HepG2 (cell line): ENCODE data around the gene NTN4. TPM values are rescaled to one million over a fixed set of nuclear protein-coding genes. Genes with fewer than 3 reads are reported as not detected.

Source experiments
- AGO2 ChIP-seq: fragments of 200-400 bp; formaldehyde crosslinking; optimal IDR thresholded peaks from 2 replicates; pipeline ENCODE3; 2017; ENCODE audit warnings: mild to moderate bottlenecking, low read depth, low read length, moderate library complexity
- CHD2 ChIP-seq: IDR thresholded peaks from 2 replicates; pipeline ENCODE4 v1.6.1; 2011; ENCODE audit warnings: low read depth, low read length, improper control_type of control experiment
- ESRRA ChIP-seq: sonication (generic); formaldehyde crosslinking; IDR thresholded peaks from 2 replicates; pipeline ENCODE4 v1.5.1; 2020; ENCODE audit warnings: mild to moderate bottlenecking, low read depth, missing genetic modification reagents
- HOXA9 ChIP-seq: sonication (generic); formaldehyde crosslinking; IDR thresholded peaks from 2 replicates; pipeline ENCODE4 v1.8.1; 2022; ENCODE audit warnings: missing genetic modification reagents, mild to moderate bottlenecking, moderate library complexity, borderline replicate concordance
- KDM5B ChIP-seq: sonication (generic); formaldehyde crosslinking; IDR thresholded peaks from 2 replicates; pipeline ENCODE4 v1.4.0; 2020; ENCODE audit warnings: missing genetic modification reagents, mild to moderate bottlenecking, borderline replicate concordance
- MAZ ChIP-seq, 2 experiments: sonication (generic) in 1 of 2; formaldehyde crosslinking in 1 of 2; IDR thresholded peaks; 2 replicates each; pipeline versions ENCODE4 v1.5.0 to v1.6.1; 2012 to 2020; ENCODE audit warnings: low read depth in 2 of 2, mild to moderate bottlenecking in 2 of 2, borderline replicate concordance in 1 of 2, improper control_type of control experiment in 1 of 2, low read length in 1 of 2, missing genetic modification reagents in 1 of 2, moderate library complexity in 1 of 2
- MYC ChIP-seq: sonication (generic); formaldehyde crosslinking; IDR thresholded peaks from 2 replicates; pipeline ENCODE4 v1.9.0; 2021; ENCODE audit warnings: missing genetic modification reagents, borderline replicate concordance
- NCOA1 ChIP-seq: sonication (generic); formaldehyde crosslinking; IDR thresholded peaks from 2 replicates; pipeline ENCODE4 v1.9.0; 2021; ENCODE audit warnings: missing genetic modification reagents
- NKX3-1 ChIP-seq: sonication (generic); formaldehyde crosslinking; IDR thresholded peaks from 2 replicates; pipeline ENCODE4 v1.5.0; 2020; ENCODE audit warnings: missing genetic modification reagents
- ONECUT2 ChIP-seq: sonication (generic); formaldehyde crosslinking; IDR thresholded peaks from 2 replicates; pipeline ENCODE4 v1.4.0; 2020; ENCODE audit warnings: missing genetic modification reagents
- PATZ1 ChIP-seq: sonication (generic); formaldehyde crosslinking; IDR thresholded peaks from 2 replicates; pipeline ENCODE4 v1.4.0; 2020; ENCODE audit warnings: missing genetic modification reagents
- RBFOX2 ChIP-seq: fragments of 200-400 bp; formaldehyde crosslinking; IDR thresholded peaks from 2 replicates; pipeline ENCODE4 v1.6.1; 2017; ENCODE audit warnings: low read depth, mild to moderate bottlenecking, low read length
- RFXAP ChIP-seq: sonication (generic); formaldehyde crosslinking; IDR thresholded peaks from 2 replicates; pipeline ENCODE4 v1.4.0; 2020; ENCODE audit warnings: missing genetic modification reagents, borderline replicate concordance
- UBTF ChIP-seq: sonication (generic); formaldehyde crosslinking; IDR thresholded peaks from 2 replicates; pipeline ENCODE4 v1.4.0; 2020; ENCODE audit warnings: mild to moderate bottlenecking, missing genetic modification reagents
- ZBTB14 ChIP-seq: sonication (generic); formaldehyde crosslinking; IDR thresholded peaks from 2 replicates; pipeline ENCODE4 v1.4.0; 2020; ENCODE audit warnings: missing genetic modification reagents
- ZBTB20 ChIP-seq: sonication (generic); formaldehyde crosslinking; IDR thresholded peaks from 2 replicates; pipeline ENCODE4 v1.8.1; 2023; ENCODE audit warnings: missing genetic modification reagents, low read depth, mild to moderate bottlenecking, borderline replicate concordance
- ZFP91 ChIP-seq: sonication (generic); formaldehyde crosslinking; IDR thresholded peaks from 2 replicates; pipeline ENCODE4 v1.9.0; 2022; ENCODE audit warnings: missing genetic modification reagents, mild to moderate bottlenecking, borderline replicate concordance
- ZSCAN29 ChIP-seq: sonication (generic); formaldehyde crosslinking; conservative IDR thresholded peaks from 2 replicates; pipeline ENCODE4 v1.4.0; 2020; ENCODE audit warnings: mild to moderate bottlenecking, missing genetic modification reagents
- polyA plus RNA-seq, 8 experiments: library from polyadenylated mRNA; depleted of rRNA in 3 of 8; stranded (reverse) in 7 of 8; unstranded in 1 of 8; fragments of >200 nt; fragmentation: Illumina TruSeq in 4 of 8; extraction: Trizol in 4 of 8; gene quantifications; 2 replicates each; pipeline versions ENCODE4 v1.2.1 to v1.2.3, GENCODE V29; 2011 to 2016; ENCODE audit warnings: low read depth in 4 of 8, missing spikeins in 1 of 8, mixed read lengths in 1 of 8; ENCODE audit not compliant: insufficient read depth in 1 of 8
- total RNA-seq, 5 experiments: library from RNA; depleted of rRNA; stranded (reverse); fragments of >200 nt; fragmentation: Illumina TruSeq; extraction: Trizol; gene quantifications; 2 replicates each; pipeline ENCODE4 v1.2.3, GENCODE V29; 2016; ENCODE audit warnings: low read depth in 1 of 5

The NTN4 gene
- total and polyA plus RNA-seq, 2 of the 13 experiments (the other 11 are each of a cell fraction or from before 2014, with no cell fraction given): 7.8 to 11.5 TPM

DNA sequence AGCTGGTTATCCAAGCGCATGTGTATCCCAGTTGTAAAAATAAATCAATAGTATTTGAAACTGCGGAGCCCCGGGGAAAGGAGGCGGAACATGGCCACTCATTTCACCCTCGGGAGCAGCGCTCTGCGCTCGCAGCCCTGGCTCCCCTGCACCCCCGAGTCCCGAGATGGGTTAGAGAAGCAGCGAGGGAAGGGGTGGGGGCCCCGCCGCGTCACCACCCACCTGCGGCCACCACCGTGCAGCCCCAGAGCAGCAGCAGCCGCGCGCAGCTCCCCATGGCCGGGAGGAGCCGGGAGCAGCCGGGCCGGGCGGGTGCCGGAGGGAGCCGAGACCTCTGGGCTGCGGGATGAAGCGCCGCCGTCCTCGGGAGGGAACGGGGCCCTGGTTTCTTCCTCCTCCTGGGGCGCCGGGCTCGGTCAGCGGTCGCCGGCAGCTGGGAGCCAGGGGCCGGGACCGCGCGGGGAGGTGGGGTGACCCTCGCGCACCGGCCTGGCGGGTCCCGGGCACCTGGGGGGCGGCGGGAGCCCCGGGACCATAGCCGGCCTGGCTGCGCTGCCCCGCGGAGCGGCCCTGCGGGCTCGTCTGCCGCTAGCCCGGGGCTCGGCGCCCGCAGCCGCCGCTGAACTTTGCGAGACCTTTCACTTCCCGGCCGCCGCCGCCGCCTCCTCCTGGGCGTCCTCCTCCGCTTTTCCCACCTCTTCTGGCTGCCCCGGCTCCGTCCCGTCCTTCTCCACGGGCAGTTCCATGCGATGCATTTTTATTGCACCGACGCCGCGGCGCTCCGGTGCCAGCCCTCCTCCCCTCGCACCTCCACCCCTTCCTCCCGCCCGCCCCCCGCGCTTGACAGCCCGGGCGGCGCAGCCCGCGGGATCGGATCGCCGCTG lies at the start of gene NTN4 (continued):
- TF ChIP-seq RFXAP (CRISPR knock-in tag): 0 out of 2 replicates have a peak, but pooled peaks have one; percentile 6
- peak; percentile 74 for TF ChIP-seq RBFOX2
- 0 out of 2 replicates have a peak, but pooled peaks have one; percentile 24 for TF ChIP-seq NCOA1 (CRISPR knock-in tag)
- TF ChIP-seq HOXA9 (CRISPR knock-in tag): no peak
- no peak for TF ChIP-seq MAZ (IDR thresholded peaks at IDR 0.05; ENCODE audit: borderline replicate concordance, low read depth, low read length)
- peak; percentile 26; the same call in 1 of the 2 replicates for TF ChIP-seq MAZ (CRISPR knock-in tag; IDR thresholded peaks at IDR 0.05; ENCODE audit: low read depth)
- no peak for TF ChIP-seq CHD2
- TF ChIP-seq UBTF (CRISPR knock-in tag): peak; percentile 44; the same call in 1 of the 2 replicates
- TF ChIP-seq ZBTB14 (CRISPR knock-in tag): no peak
- TF ChIP-seq ZFP91 (CRISPR knock-in tag): 0 out of 2 replicates have a peak, but pooled peaks have one; percentile 2
- TF ChIP-seq PATZ1 (CRISPR knock-in tag): peak; percentile 64
- 0 out of 2 replicates have a peak, but pooled peaks have one; percentile 9 for TF ChIP-seq KDM5B
- TF ChIP-seq ONECUT2: 0 out of 2 replicates have a peak, but pooled peaks have one; percentile 32
- no peak for TF ChIP-seq NKX3-1
- peak; percentile 78 for TF ChIP-seq AGO2
- TF ChIP-seq ZSCAN29 (CRISPR knock-in tag): 0 out of 2 replicates have a peak, but pooled peaks have one; percentile 40
- no peak for TF ChIP-seq ESRRA
- TF ChIP-seq ZBTB20 (CRISPR knock-in tag): no peak
- 0 out of 2 replicates have a peak, but pooled peaks have one; percentile 13 for TF ChIP-seq MYC
